CD4-positive, CD25-positive, alpha-beta regulatory T cell (primary cell): ENCODE results near the gene ITIH6. TPM values are rescaled to one million over a fixed set of nuclear protein-coding genes. Genes with fewer than 3 reads are reported as not detected.
A peak's percentile ranks its signal among the peaks of the same experiment; 100 is the strongest.
"Not testable (repeated sequence)": the region's sequence is repeated elsewhere in the genome, so short reads cannot be mapped to it uniquely, and the experiment has no call there.

ENCODE experiments used
- ATAC-seq, 2 donors: fragments of 150-1000 bp; cut with Tn5 transposase; one replicate each; pipeline ENCODE4 v1.10.0; 2021; ENCODE audit warnings: low read depth in 2 of 2, moderate number of reproducible peaks in 2 of 2, moderate library complexity in 1 of 2
- DNase-seq, 3 donors: peaks; one replicate each; pipeline versions ENCODE4 v3.0.0 to v3.0.0-alpha.2; 2012 to 2022; ENCODE audit warnings: mixed read lengths in 1 of 3
- H3K27ac ChIP-seq: one replicate; pipeline ENCODE4 v1.7.0; 2013; ENCODE audit warnings: mild to moderate bottlenecking, low read length; ENCODE audit not compliant: insufficient read depth, poor library complexity, severe bottlenecking
- H3K27me3 ChIP-seq: one replicate; pipeline ENCODE4 v1.7.0; 2013; ENCODE audit warnings: low read length; ENCODE audit not compliant: control insufficient read depth, insufficient read depth
- H3K36me3 ChIP-seq: one replicate; pipeline ENCODE4 v1.7.0; 2013; ENCODE audit warnings: mild to moderate bottlenecking, low read length, moderate library complexity; ENCODE audit not compliant: control insufficient read depth, insufficient read depth
- H3K4me1 ChIP-seq: 2 replicates; pipeline ENCODE4 v1.7.0; 2013; ENCODE audit warnings: mild to moderate bottlenecking, low read length; ENCODE audit not compliant: insufficient read depth, control insufficient read depth, poor library complexity, severe bottlenecking
- H3K4me3 ChIP-seq: one replicate; pipeline ENCODE4 v1.7.0; 2013; ENCODE audit warnings: low read depth, mild to moderate bottlenecking, low read length, moderate library complexity
- H3K9me3 ChIP-seq, 2 experiments: 1 replicate in 1 of 2; 2 replicates in 1 of 2; pipeline ENCODE4 v1.7.0; 2013; ENCODE audit warnings: low read length in 2 of 2, mild to moderate bottlenecking in 1 of 2, moderate library complexity in 1 of 2; ENCODE audit not compliant: control insufficient read depth in 2 of 2
- H3K27ac Mint-ChIP-seq, 3 donors: one replicate each; pipeline ENCODE4 v1.8.0; 2020 to 2022; ENCODE audit warnings: mild to moderate bottlenecking in 3 of 3, mixed read lengths in 3 of 3, moderate library complexity in 2 of 3
- H3K27me3 Mint-ChIP-seq: one replicate; pipeline ENCODE4 v1.8.0; 2022; ENCODE audit warnings: mild to moderate bottlenecking, mixed read lengths
- H3K36me3 Mint-ChIP-seq: one replicate; pipeline ENCODE4 v1.8.0; 2020; ENCODE audit warnings: mixed read lengths
- H3K4me1 Mint-ChIP-seq, 4 donors: one replicate each; pipeline ENCODE4 v1.8.0; 2020 to 2022; ENCODE audit warnings: mixed read lengths in 4 of 4, mild to moderate bottlenecking in 1 of 4
- H3K4me3 Mint-ChIP-seq, 4 donors: one replicate each; pipeline ENCODE4 v1.8.0; 2020 to 2022; ENCODE audit warnings: mild to moderate bottlenecking in 4 of 4, mixed read lengths in 4 of 4, moderate library complexity in 3 of 4
- H3K9me3 Mint-ChIP-seq, 7 donors: one replicate each; pipeline ENCODE4 v1.8.0; 2020 to 2022; ENCODE audit warnings: mixed read lengths in 7 of 7, mild to moderate bottlenecking in 3 of 7, moderate library complexity in 2 of 7
- polyA plus RNA-seq, 4 donors: library from polyadenylated mRNA; unstranded; fragments of 300-500 nt; fragmentation: Illumina TruSeq; gene quantifications; one replicate each; pipeline ENCODE4 v1.2.3, GENCODE V29; 2021
- total RNA-seq: library from RNA; stranded (reverse); gene quantifications from one replicate; pipeline ENCODE4 v1.2.3, GENCODE V29; 2022

ITIH6 gene
- total and polyA plus RNA-seq, 5 donors from 2014 or later = not detected

DNA sequence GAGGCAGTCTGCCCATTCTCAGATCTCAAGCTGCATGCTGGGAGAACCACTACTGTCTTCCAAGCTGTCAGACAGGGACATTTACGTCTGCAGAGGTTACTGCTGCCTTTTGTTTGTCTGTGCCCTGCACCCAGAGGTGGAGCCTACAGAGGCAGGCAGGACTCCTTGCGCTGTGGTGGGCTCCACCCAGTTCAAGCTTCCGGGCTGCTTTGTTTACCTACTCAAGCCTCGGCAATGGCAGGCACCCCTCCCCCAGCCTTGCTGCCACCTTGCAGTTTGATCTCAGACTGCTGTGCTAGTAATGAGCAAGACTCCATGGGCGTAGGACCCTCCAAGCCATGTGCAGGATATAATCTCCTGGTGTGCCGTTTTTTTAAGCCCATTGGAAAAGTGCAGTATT is 59.5 kb downstream of the ITIH6 start:
- H3K36me3 ChIP-seq, H3K36me3 Mint-ChIP-seq, H3K4me3 Mint-ChIP-seq, H3K4me1 ChIP-seq, H3K27ac Mint-ChIP-seq, H3K9me3 ChIP-seq, ATAC-seq, H3K27me3 Mint-ChIP-seq, H3K27me3 ChIP-seq, H3K4me1 Mint-ChIP-seq, H3K27ac ChIP-seq, H3K4me3 ChIP-seq, H3K9me3 Mint-ChIP-seq: not testable (repeated sequence)
- peak in 2 of 3 donors; percentile 5 to 33 for DNase-seq

DNA sequence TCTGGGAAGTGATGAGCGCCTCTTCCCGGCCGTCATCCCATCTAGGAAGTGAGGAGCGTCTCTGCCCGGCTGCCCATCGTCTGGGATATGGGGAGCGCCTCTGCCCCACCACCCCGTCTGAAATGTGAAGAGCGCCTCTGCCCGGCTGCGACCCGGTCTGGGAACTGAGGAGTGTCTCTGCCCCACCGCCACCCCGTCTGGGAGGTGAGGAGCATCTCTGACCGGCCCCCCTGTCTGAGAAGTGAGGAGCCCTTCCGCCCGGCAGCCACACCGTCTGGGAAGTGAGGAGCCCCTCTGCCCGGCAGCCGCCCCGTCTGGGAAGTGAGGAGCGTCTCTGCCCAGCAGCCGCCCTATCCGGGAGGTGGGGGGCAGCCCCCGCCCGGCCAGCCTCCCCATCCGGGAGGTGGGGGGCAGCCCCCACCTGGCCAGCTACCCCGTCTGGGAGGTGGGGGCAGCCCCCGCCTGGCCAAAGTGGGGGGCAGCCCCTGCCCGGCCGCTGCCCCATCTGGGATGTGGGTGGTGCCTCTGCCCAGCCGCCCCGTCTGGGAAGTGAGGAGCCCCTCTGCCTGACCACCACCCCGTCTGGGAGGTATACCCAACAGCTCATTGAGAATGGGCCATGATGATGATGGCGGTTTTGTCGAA is 61.6 kb downstream of the ITIH6 start:
- not testable (repeated sequence) for H3K36me3 ChIP-seq, H3K27me3 Mint-ChIP-seq, H3K27ac Mint-ChIP-seq, H3K36me3 Mint-ChIP-seq, H3K9me3 ChIP-seq, H3K27ac ChIP-seq, H3K4me3 Mint-ChIP-seq, H3K9me3 Mint-ChIP-seq, ATAC-seq, H3K27me3 ChIP-seq, H3K4me1 Mint-ChIP-seq, H3K4me1 ChIP-seq, DNase-seq, H3K4me3 ChIP-seq

DNA sequence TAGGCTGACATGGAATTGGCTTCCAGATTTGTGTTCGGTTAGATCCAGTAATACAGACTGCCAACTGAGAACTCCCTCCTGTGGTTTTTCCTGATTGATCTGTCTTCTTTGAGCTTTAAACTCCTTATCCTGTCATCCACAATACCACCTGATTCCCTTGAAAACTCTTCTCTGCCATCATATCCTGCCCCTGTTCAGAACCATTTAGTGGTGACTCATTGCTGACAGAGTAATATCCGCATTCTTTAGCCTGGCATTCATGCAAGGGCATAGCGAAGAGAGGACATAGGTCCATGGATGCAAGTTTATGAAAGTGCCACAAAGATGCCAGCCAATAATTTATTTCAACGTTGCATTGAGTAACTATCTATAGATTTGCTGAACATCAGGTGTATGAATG is 76.6 kb downstream of the ITIH6 start:
- no peaks in the 10 kb centered on the region for H3K9me3 ChIP-seq
- no peaks in the 10 kb centered on the region for H3K36me3 ChIP-seq
- ATAC-seq (no peak), DNase-seq (no peak)
- H3K27ac ChIP-seq = no peak overlapping the region
- H3K9me3 Mint-ChIP-seq = peaks cover 0 to 5% (median 0%) of the 10 kb centered on the region in 7 donors
- no peaks in the 10 kb centered on the region for H3K36me3 Mint-ChIP-seq
- no peak overlapping the region for H3K4me3 ChIP-seq
- peaks cover 6% of the 10 kb centered on the region for H3K27me3 Mint-ChIP-seq
- no peak overlapping the region for H3K27ac Mint-ChIP-seq
- H3K4me3 Mint-ChIP-seq = no peak overlapping the region
- H3K4me1 Mint-ChIP-seq = peaks cover 0 to 3% (median 0%) of the 10 kb centered on the region in 4 donors
- no peaks in the 10 kb centered on the region for H3K4me1 ChIP-seq
- peaks cover 3% of the 10 kb centered on the region for H3K27me3 ChIP-seq

DNA sequence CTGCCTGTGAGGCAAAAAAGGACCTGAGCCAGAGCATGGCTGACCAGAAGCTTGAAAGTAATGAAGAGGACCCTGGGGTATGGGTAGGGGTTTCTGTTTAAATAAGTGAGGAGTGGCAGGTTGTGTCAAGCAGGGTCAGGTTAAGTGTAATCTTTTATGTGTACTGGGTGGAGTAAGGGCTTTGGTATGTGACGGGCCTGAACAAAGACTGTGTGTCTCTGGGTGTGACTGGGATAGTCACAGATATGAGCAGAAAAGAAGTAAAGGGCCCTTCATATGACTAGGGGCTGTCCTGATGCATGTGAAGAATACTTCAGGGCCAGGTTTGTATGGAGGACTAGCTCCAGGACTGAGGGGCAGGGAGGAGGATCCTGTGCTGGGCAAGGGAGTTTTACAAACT is 82.4 kb downstream of the ITIH6 start:
- H3K27ac Mint-ChIP-seq = no peak overlapping the region
- no peak overlapping the region for H3K4me3 Mint-ChIP-seq
- no peaks in the 10 kb centered on the region for H3K4me1 Mint-ChIP-seq
- no peaks in the 10 kb centered on the region for H3K4me1 ChIP-seq
- no peaks in the 10 kb centered on the region for H3K27me3 ChIP-seq
- ATAC-seq = no peak
- no peak overlapping the region for H3K27ac ChIP-seq
- H3K36me3 ChIP-seq = no peaks in the 10 kb centered on the region
- H3K9me3 ChIP-seq = no peaks in the 10 kb centered on the region
- no peaks in the 10 kb centered on the region for H3K36me3 Mint-ChIP-seq
- no peak for DNase-seq
- H3K9me3 Mint-ChIP-seq = no peaks in the 10 kb centered on the region
- no peak overlapping the region for H3K4me3 ChIP-seq
- peaks cover 14% of the 10 kb centered on the region for H3K27me3 Mint-ChIP-seq

DNA sequence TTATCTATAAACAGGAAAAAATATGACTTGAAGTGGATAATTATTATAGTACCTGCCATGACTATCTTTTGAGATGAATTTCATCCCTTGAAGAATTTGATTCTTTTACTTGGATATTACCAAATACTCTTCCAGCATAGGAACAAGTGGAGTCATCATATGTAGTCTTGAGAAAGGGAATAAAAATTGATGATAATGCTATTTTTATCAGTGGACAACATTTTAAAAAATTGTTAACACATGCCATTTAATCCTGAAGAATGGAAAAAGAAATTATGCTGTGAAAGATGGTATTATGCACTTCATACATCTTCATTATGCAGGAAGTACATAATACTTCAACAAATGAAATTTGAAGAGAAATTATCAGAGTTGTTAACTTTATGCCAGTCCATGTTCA is 83.6 kb downstream of the ITIH6 start:
- no peaks in the 10 kb centered on the region for H3K4me1 Mint-ChIP-seq
- no peak for ATAC-seq
- Histone ChIP-seq H3K4me1 (no peaks in the 10 kb centered on the region), H3K9me3 (no peaks in the 10 kb centered on the region), H3K4me3 (no peak overlapping the region), H3K27ac (no peak overlapping the region), H3K27me3 (no peaks in the 10 kb centered on the region), H3K36me3 (no peaks in the 10 kb centered on the region)
- DNase-seq = no peak
- peaks cover 19% of the 10 kb centered on the region for H3K27me3 Mint-ChIP-seq
- no peak overlapping the region for H3K4me3 Mint-ChIP-seq
- H3K27ac Mint-ChIP-seq = no peak overlapping the region
- no peaks in the 10 kb centered on the region for H3K9me3 Mint-ChIP-seq
- no peaks in the 10 kb centered on the region for H3K36me3 Mint-ChIP-seq

DNA sequence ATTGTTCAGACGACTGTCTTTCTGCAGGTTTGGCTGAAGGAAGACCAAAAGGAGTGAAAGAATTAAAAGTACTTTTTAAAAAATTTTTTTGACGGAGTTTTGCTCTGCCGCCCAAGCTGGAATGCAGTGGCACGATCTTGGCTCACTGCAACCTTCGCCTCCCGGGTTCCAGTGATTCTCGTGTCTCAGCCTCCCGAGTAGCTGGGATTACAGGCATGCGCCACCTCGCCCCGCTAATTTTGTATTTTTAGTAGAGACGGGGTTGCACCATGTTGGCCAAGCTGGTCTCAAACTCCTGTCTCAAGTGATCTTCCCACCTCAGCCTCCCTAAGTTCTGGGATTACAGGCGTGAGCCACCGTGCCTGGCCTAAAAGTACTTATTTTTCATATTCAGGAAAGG is 86.3 kb downstream of the ITIH6 start:
- Histone ChIP-seq H3K27ac (no peak overlapping the region), H3K4me1 (no peaks in the 10 kb centered on the region), H3K4me3 (no peak overlapping the region), H3K27me3 (no peaks in the 10 kb centered on the region), H3K9me3 (no peaks in the 10 kb centered on the region), H3K36me3 (no peaks in the 10 kb centered on the region)
- no peaks in the 10 kb centered on the region for H3K36me3 Mint-ChIP-seq
- no peak overlapping the region for H3K27ac Mint-ChIP-seq
- H3K4me1 Mint-ChIP-seq = no peaks in the 10 kb centered on the region
- ATAC-seq (no peak), DNase-seq (no peak)
- peaks cover 19% of the 10 kb centered on the region for H3K27me3 Mint-ChIP-seq
- H3K4me3 Mint-ChIP-seq = no peak overlapping the region
- no peaks in the 10 kb centered on the region for H3K9me3 Mint-ChIP-seq

DNA sequence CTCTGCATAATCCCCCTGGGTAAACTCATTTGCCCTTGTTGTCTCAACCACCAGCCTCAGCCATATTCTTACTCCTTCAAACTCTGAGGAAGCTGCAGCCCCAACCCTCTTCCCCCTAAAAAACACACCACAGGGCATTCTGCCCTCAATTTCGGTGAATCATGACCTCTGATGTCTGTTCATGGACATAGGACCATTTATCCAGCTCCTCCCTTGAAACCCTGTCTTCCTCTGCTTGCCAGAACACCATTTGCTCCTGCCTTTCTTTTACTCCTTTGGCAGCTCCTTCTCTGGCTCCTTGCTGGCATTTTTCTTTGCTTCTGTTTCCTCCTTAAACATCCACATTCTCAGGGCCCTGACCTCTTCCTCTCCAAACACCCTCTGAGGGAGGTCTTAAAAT is 87.1 kb downstream of the ITIH6 start:
- H3K27me3 Mint-ChIP-seq = peaks cover 25% of the 10 kb centered on the region
- no peaks in the 10 kb centered on the region for H3K4me1 ChIP-seq
- H3K36me3 ChIP-seq = no peaks in the 10 kb centered on the region
- H3K4me3 Mint-ChIP-seq = no peak overlapping the region
- no peak overlapping the region for H3K4me3 ChIP-seq
- H3K27me3 ChIP-seq = no peaks in the 10 kb centered on the region
- peak overlapping the region in 1 of 3 donors; percentile 51 for H3K27ac Mint-ChIP-seq
- no peaks in the 10 kb centered on the region for H3K9me3 Mint-ChIP-seq
- DNase-seq (no peak), ATAC-seq (no peak)
- H3K9me3 ChIP-seq = no peaks in the 10 kb centered on the region
- H3K36me3 Mint-ChIP-seq = no peaks in the 10 kb centered on the region
- H3K27ac ChIP-seq = no peak overlapping the region
- H3K4me1 Mint-ChIP-seq = no peaks in the 10 kb centered on the region

DNA sequence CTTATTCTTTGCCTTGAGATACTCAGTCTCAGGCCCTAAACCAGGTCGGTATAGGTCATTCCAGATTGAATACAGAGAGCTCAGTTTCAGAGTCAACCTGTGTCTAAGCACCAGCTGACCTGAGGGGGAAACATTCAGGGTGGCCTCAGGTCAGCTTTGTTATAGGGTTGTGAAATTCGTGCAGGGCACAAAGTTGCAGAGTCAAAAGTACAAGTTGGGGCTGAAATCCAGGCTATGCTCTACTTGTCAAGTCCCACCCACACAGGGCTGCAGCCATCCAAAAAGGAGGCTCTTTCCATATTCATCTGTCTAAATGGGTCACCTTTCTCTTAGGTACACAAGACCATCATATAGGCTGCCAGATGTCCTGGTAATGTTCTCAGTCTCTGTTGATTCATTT is 89.7 kb downstream of the ITIH6 start:
- H3K36me3 ChIP-seq = no peaks in the 10 kb centered on the region
- no peak overlapping the region for H3K27ac ChIP-seq
- H3K4me3 ChIP-seq = no peak overlapping the region
- Mint-ChIP-seq H3K9me3 (no peaks in the 10 kb centered on the region), H3K4me3 (no peak overlapping the region), H3K4me1 (no peaks in the 10 kb centered on the region), H3K27ac (no peak overlapping the region), H3K27me3 (peaks cover 16% of the 10 kb centered on the region), H3K36me3 (no peaks in the 10 kb centered on the region)
- no peaks in the 10 kb centered on the region for H3K4me1 ChIP-seq
- no peaks in the 10 kb centered on the region for H3K27me3 ChIP-seq
- no peak for ATAC-seq
- no peaks in the 10 kb centered on the region for H3K9me3 ChIP-seq
- no peak for DNase-seq
